GM21786 (cell line): ENCODE data around the gene CABS1.

Source experiments
- ATAC-seq: cut with Tn5 transposase; IDR thresholded peaks from one replicate; pipeline ENCODE4 v1.9.1; 2021; ENCODE audit not compliant: unreplicated experiment

Gene CABS1

GRCh38 chr4:70334681-70335080, at the start of gene CABS1:
Gene CABS1, plus strand, starts transcription at chr4:70334981. Its CDS starts 59 bp downstream, at chr4:70335040.
- no peak for ATAC-seq

GRCh38 chr4:70288651-70289050, 46.1 kb upstream of the CABS1 start:
- no peak for ATAC-seq

- ATAC-seq: no peak
Measured at GRCh38 chr4:70291341-70291740, 43.4 kb upstream of the CABS1 start.

DNA sequence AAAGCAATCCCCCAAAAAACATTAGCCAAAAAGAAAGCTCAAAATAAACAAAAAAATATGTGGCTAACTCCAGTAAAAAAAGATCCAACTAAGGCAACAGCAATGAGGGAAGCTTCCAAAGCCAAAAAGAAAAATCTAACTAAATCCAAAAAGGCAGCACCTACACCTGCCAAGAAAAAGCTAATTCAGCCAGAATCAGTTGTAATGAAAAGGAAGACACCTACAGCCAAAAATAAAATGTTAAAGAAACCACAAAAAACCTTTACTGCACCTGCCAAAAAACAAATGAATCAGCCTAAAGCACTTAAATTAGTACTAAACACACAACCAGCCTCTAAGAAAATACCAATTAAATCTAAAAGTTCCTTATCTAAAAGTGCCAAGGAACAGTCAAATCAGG, 37.2 kb upstream of the CABS1 start:
- no peak for ATAC-seq

GRCh38 chr4:70298051-70298450, 36.7 kb upstream of the CABS1 start:
- no peak for ATAC-seq

GRCh38 chr4:70299643-70300042, 35.1 kb upstream of the CABS1 start:
- no peak for ATAC-seq

- ATAC-seq: no peak
Measured at GRCh38 chr4:70300215-70300614, 34.6 kb upstream of the CABS1 start.

GRCh38 chr4:70303090-70303489, 31.7 kb upstream of the CABS1 start:
- no peak for ATAC-seq

- no peak for ATAC-seq
Measured at GRCh38 chr4:70305601-70306000, 29.2 kb upstream of the CABS1 start.

DNA sequence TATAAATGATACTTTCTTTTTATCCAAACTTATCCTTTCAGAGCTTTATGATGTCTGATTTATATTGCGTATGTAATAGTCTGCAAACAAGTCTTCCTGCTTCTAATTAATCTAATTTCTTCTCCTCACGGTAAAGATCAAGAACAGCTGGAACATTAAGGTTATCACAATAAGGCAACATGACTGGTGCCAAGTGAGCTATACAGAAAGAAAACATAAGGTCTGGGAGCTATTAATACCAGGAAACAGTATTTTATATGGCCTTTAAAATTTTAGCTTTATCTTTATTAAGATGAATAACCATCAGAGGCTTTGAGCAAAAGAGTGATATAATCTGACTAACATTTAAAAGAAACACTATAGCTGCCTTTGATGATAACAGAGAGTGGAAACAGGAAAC, 28.7 kb upstream of the CABS1 start:
- ATAC-seq: no peak

DNA sequence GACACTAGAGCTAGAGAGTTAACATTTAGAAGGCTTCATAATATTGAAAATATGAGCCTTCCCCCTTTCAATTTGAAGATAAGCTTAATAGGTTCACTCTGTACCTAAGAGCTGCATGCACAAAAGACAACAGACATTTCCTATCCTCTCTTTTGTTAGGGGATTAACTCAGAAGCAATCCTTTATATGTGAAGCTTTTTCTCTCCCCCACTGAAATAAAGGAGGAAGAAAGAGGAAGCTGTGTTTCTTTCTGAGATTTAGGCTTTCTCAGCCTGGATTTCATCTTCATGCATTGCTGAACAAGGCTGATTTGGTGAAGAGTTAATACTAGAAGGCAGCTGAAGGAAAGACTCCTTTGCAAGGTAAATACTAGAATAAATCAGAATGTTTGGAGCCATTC, 21.0 kb upstream of the CABS1 start:
- no peak for ATAC-seq

GRCh38 chr4:70315928-70316327, 18.9 kb upstream of the CABS1 start:
- ATAC-seq: peak; percentile 70

DNA sequence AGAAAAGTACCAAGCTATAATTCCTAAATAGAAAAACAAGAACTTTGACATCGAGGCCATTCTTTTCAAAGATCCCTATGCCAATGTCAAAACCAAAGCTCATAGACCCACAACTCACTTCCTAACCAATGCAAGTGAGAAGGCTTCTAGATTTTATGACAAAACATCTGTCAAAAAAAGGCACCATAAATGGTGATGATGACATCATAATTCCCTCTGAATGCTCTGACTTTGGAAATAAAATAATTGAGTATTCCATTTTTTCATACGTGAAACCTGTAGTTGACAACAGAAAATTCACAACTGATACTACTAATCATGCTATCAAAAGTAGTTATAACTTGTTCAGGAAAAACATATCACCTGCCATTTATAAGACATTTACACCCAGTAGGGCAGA, 8.7 kb upstream of the CABS1 start:
- ATAC-seq: no peak

DNA sequence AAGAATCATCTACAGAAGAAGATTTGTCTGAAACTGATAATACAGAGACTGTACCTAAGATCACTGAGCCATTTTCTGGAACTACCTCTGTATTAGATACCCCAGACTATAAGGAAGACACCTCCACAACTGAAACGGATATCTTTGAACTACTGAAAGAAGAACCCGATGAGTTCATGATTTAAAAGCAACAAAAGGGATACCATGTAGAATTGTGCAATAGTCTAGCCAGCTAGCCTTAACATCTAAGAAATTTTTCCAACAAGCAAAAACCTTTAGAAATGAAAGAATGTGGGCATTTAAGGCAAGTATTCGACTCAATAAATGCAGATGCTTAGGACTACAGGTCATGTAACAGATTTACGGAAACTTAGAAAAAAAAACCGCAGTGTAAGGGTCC, 1.3 kb downstream of the CABS1 start:
- no peak for ATAC-seq

DNA sequence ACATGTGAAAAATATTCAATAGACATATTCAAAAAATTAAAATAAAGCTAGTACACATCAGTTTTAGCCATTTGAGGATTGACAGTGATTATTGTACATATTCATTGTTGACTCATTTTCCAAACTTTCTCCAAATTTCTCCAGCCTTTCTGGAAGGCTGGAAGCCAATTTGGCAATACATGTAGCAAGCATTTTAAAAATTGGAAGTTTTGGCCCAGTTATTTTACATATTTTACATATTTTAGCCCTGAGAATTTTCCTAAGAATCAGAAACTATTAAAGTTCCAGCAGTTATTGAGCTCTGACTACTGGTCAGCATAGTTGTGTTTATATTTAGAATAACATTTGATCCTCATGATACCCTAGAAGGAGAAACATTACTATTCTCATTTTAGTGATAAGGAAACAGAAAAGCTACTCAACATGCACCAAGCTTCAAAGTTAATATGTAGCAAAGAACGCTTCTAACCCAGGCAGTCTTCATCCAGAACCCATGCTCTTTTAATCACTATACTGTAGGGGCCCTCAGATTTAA, 3.2 kb downstream of the CABS1 start:
- no peak for ATAC-seq

DNA sequence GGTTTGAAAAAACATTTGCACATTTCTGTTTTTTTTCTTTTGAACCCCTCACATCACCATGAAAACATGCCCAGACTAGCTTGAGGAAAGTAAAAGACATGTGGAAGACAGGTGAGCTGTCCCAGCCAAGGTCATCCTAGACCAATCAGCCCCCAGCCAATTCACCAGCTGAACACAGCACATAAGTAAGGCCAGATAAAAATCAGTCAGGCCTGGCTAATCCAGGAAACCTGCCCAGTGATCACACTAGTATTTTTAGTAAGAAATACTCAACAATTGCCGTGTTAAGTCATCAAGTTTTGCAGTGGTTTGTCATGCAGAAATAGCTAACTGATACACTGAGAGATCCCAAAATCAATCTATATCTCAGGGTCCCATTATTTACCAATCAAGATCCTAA, 21.4 kb downstream of the CABS1 start:
- ATAC-seq: no peak

DNA sequence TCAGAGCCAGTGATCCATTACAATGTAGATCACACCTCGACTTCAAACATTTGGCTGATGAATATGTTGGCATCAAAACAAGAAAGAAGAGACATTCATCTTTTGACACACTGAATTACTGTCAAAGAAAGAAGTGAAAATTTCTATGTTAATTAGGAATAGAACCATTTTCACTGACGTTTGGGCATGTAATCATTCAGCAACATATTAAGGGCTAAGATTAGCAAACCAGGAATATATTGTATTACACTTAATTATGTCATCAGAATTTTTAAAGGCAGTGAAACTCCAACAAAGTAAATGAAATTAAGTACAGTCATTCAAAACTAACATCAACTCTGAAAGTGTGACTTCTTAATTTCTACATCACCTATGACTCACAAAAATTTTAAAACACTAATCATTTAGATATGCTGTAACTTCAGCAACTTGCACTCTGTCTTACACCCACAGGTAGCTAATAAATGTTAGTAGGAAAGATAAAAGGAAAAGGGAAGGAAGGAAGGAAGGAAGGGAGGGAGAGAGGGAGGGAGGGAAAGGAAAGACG, 24.4 kb downstream of the CABS1 start:
- ATAC-seq: no peak

DNA sequence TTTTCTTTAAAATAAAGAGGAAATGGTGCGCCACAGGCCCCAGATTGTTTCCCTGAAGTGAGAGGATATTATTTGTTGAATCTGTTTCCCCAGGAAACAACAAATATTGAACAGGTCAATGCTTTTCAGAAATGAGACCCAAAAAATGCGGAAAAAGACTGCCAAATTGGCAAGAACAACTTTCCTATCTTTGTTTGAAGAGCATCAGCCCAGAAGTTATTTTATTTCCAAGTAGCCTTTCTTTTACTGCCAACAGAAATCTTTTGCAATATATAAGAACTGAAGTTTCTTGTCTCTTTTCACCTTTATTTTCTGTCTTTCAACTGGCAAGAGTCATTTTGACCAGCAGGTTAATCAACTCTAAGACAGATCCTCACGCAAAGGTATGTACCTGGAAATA, 25.7 kb downstream of the CABS1 start, which contains the start of gene SMR3A:
Gene SMR3A (plus strand): TSS at position 301 of the 400 bp plus-strand sequence. CDS start 1,356 bp downstream, outside the sequence.
- ATAC-seq: no peak

GRCh38 chr4:70364002-70364401, 29.2 kb downstream of the CABS1 start:
- no peak for ATAC-seq

GRCh38 chr4:70365479-70365878, 30.7 kb downstream of the CABS1 start:
- no peak for ATAC-seq

- ATAC-seq: no peak
Measured at GRCh38 chr4:70367813-70368212, 33.0 kb downstream of the CABS1 start.

DNA sequence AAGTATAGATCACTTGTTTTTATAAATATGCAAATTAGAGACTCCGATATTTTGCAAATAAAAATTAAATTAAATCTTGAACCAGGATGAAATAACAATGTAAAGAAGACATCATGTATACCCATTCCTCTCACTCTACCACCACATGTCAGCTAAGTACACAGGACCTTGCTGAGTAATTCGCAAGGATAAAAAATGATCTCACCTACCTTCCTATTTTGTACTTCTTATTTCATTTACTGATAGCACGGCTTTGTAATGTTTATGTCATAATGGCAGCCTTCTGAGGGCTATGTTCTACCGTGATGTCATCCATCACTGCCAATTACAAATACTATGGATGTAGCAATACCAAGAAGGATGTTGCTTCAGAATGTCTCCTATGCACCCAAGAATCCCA, 37.2 kb downstream of the CABS1 start:
- ATAC-seq: no peak

DNA sequence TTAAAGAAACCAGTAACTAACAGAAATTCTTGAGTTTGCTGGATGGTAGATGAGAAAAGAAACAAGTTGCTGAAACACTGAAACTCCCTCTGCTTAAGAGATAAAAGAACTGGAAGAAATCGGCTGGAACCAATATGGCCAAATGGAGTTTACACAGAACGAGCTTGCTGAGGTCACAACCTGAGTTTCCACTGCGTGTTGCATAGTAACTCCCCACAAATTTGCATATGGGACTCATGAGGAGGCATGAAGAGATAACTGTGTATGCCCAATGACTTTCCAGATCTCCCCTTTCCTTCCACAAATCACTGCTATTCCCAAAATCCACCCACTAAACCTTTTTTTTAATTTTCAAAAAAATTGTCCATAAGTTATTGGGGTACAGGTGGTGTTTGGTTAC, 38.0 kb downstream of the CABS1 start:
- ATAC-seq: no peak
